ENCODE measurements around the gene KRTCAP3. TPM values are rescaled to one million over a fixed set of nuclear protein-coding genes. Genes with fewer than 3 reads are reported as not detected.
"Not testable (repeated sequence)": the region's sequence is repeated elsewhere in the genome, so short reads cannot be mapped to it uniquely, and the experiment has no call there.

KRTCAP3 gene
- total RNA-seq, 4 donors from 2014 or later = 9.2 to 40.1 (median 19.4) TPM

- Histone ChIP-seq H3K36me3 (no peaks in the 10 kb centered on the region), H3K27me3 (no peaks in the 10 kb centered on the region), H3K27ac (no peak overlapping the region), H3K9me3 (no peaks in the 10 kb centered on the region), H3K4me3 (replicated peaks in 1 of 3) (no peak overlapping the region), H3K4me1 (peaks cover 10 to 16% of the 10 kb centered on the region in 2 donors)
- DNase-seq = no peak
- WGBS, 2 donors = 78 to 79% methylated on average over 9 of the region's 9 CpGs
- TF ChIP-seq CTCF (IDR thresholded peaks at IDR 0.05) = no peak
- TF ChIP-seq POLR2A (IDR thresholded peaks at IDR 0.05) = no peak
- intact Hi-C loops (cut with DNase I) = loop anchor here (5.0 kb wide), 1 partner anchor 45 kb away; no protein-coding TSS in a partner anchor
These were observed 29.6 kb upstream of the KRTCAP3 start for GRCh38 chr2:27412419-27413152.

- Histone ChIP-seq H3K4me3 (replicated peaks in 1 of 3) (no peak overlapping the region), H3K27ac (no peak overlapping the region), H3K27me3 (no peaks in the 10 kb centered on the region), H3K9me3 (no peaks in the 10 kb centered on the region), H3K4me1 (no peaks in the 10 kb centered on the region), H3K36me3 (no peaks in the 10 kb centered on the region)
- DNase-seq = no peak
- intact Hi-C loops (cut with DNase I) = no loop called here
- TF ChIP-seq POLR2A (IDR thresholded peaks at IDR 0.05) (no peak), CTCF (IDR thresholded peaks at IDR 0.05) (no peak)
- 92 to 98% methylated on average over 6 of the region's 6 CpGs for WGBS, 2 donors
These were observed 26.0 kb upstream of the KRTCAP3 start for GRCh38 chr2:27416151-27416550.

- H3K9me3 ChIP-seq = no peaks in the 10 kb centered on the region
- TF ChIP-seq CTCF (IDR thresholded peaks at IDR 0.05) (no peak), POLR2A (IDR thresholded peaks at IDR 0.05) (no peak)
- no peaks in the 10 kb centered on the region for H3K27me3 ChIP-seq
- no peak for DNase-seq
- no peak overlapping the region for H3K27ac ChIP-seq
- intact Hi-C loops (cut with DNase I) = no loop called here
- H3K4me3 ChIP-seq (replicated peaks in 1 of 3) = no peak overlapping the region
- H3K36me3 ChIP-seq = no peaks in the 10 kb centered on the region
- H3K4me1 ChIP-seq = no peaks in the 10 kb centered on the region
These were observed 21.2 kb upstream of the KRTCAP3 start for GRCh38 chr2:27420996-27421395.

- Histone ChIP-seq H3K27me3 (no peaks in the 10 kb centered on the region), H3K4me1 (no peaks in the 10 kb centered on the region), H3K9me3 (no peaks in the 10 kb centered on the region), H3K27ac (no peak overlapping the region), H3K36me3 (no peaks in the 10 kb centered on the region), H3K4me3 (replicated peaks in 1 of 3) (no peak overlapping the region)
- WGBS, 2 donors = 88 to 89% methylated on average over 4 of the region's 4 CpGs
- intact Hi-C loops (cut with DNase I) = no loop called here
- TF ChIP-seq POLR2A (IDR thresholded peaks at IDR 0.05) (no peak), CTCF (IDR thresholded peaks at IDR 0.05) (no peak)
- no peak for DNase-seq
These were observed 20.4 kb upstream of the KRTCAP3 start for GRCh38 chr2:27421660-27422250.

- no peak for DNase-seq
- Histone ChIP-seq H3K4me3 (replicated peaks in 1 of 3) (no peak overlapping the region), H3K36me3 (no peaks in the 10 kb centered on the region), H3K4me1 (peaks cover 0 to 6% of the 10 kb centered on the region in 2 donors), H3K9me3 (no peaks in the 10 kb centered on the region), H3K27me3 (no peaks in the 10 kb centered on the region), H3K27ac (no peak overlapping the region)
- TF ChIP-seq POLR2A (IDR thresholded peaks at IDR 0.05) (no peak), CTCF (IDR thresholded peaks at IDR 0.05) (no peak)
- intact Hi-C loops (cut with DNase I) = no loop called here
- WGBS, 2 donors = 94 to 97% methylated on average over 3 of the region's 3 CpGs
These were observed 19.2 kb upstream of the KRTCAP3 start for GRCh38 chr2:27422958-27423357.

- H3K27ac ChIP-seq; H3K27me3 ChIP-seq; intact Hi-C loops (cut with DNase I); H3K36me3 ChIP-seq; H3K4me3 ChIP-seq (replicated peaks in 1 of 3); DNase-seq; H3K9me3 ChIP-seq: not testable (repeated sequence)
- H3K4me1 ChIP-seq = peaks cover 5 to 13% of the 10 kb centered on the region in 2 donors
- whole genome bisulfite sequencing, 2 donors = 92 to 93% methylated on average over 10 of the region's 10 CpGs
These were observed 17.1 kb upstream of the KRTCAP3 start for GRCh38 chr2:27425039-27425438.

Data from thyroid gland (tissue), 4 donors.